Suprapubic skin (tissue), 4 donors: ENCODE results near the gene BRAT1. TPM values are rescaled to one million over a fixed set of nuclear protein-coding genes. Genes with fewer than 3 reads are reported as not detected.

Experiments used
- DNase-seq, 2 donors: peaks; one replicate each; pipeline ENCODE4 v3.0.0-alpha.2; 2019; ENCODE audit warnings: low spot score in 2 of 2
- H3K27ac ChIP-seq: fragments of 200-600 bp; sonication (generic); one replicate; pipeline ENCODE4 v1.5.1; 2019
- H3K27me3 ChIP-seq: fragments of 200-600 bp; sonication (generic); one replicate; pipeline ENCODE4 v1.5.1; 2019
- H3K36me3 ChIP-seq: fragments of 200-600 bp; sonication (generic); one replicate; pipeline ENCODE4 v1.5.1; 2019
- H3K4me1 ChIP-seq: fragments of 200-600 bp; sonication (generic); one replicate; pipeline ENCODE4 v1.5.1; 2019
- H3K4me3 ChIP-seq: fragments of 200-600 bp; sonication (generic); one replicate; pipeline ENCODE4 v1.5.1; 2019; ENCODE audit warnings: mild to moderate bottlenecking
- H3K9me3 ChIP-seq: fragments of 200-600 bp; sonication (generic); one replicate; pipeline ENCODE4 v1.5.1; 2019
- CTCF ChIP-seq, 2 donors: fragments of 200-600 bp in 1 of 2; fragments of 450-650 bp in 1 of 2; sonication (generic) in 1 of 2; IDR thresholded peaks; one replicate each; pipeline ENCODE4 v1.5.1; 2016 to 2019; ENCODE audit warnings: antibody characterized with exemption in 2 of 2, mild to moderate bottlenecking in 1 of 2, moderate library complexity in 1 of 2
- EP300 ChIP-seq: sonication (generic); formaldehyde crosslinking; IDR thresholded peaks from one replicate; pipeline ENCODE4 v1.6.1; 2017; ENCODE audit warnings: antibody characterized with exemption
- POLR2A ChIP-seq, 2 donors: fragments of 450-650 bp; IDR thresholded peaks; one replicate each; pipeline ENCODE4 v1.6.1; 2017; ENCODE audit warnings: antibody characterized with exemption in 2 of 2, mild to moderate bottlenecking in 2 of 2, moderate library complexity in 2 of 2
- POLR2AphosphoS5 ChIP-seq, 3 donors: sonication (generic); formaldehyde crosslinking; IDR thresholded peaks; one replicate each; pipeline ENCODE4 v1.6.1; 2017; ENCODE audit warnings: antibody characterized with exemption in 3 of 3
- WGBS: methylation state at CpG from one replicate; pipeline ENCODE4 v1.1.5; 2018; 5-methylcytosine and 5-hydroxymethylcytosine counted together
- total RNA-seq, 4 donors: library from RNA; depleted of rRNA; stranded (reverse); fragments of >200 nt; gene quantifications; one replicate each; pipeline ENCODE4 v1.1.0, GENCODE V29; 2016

The BRAT1 gene
- total RNA-seq, 4 donors from 2014 or later = 51.5 to 79.3 (median 63.3) TPM

DNA sequence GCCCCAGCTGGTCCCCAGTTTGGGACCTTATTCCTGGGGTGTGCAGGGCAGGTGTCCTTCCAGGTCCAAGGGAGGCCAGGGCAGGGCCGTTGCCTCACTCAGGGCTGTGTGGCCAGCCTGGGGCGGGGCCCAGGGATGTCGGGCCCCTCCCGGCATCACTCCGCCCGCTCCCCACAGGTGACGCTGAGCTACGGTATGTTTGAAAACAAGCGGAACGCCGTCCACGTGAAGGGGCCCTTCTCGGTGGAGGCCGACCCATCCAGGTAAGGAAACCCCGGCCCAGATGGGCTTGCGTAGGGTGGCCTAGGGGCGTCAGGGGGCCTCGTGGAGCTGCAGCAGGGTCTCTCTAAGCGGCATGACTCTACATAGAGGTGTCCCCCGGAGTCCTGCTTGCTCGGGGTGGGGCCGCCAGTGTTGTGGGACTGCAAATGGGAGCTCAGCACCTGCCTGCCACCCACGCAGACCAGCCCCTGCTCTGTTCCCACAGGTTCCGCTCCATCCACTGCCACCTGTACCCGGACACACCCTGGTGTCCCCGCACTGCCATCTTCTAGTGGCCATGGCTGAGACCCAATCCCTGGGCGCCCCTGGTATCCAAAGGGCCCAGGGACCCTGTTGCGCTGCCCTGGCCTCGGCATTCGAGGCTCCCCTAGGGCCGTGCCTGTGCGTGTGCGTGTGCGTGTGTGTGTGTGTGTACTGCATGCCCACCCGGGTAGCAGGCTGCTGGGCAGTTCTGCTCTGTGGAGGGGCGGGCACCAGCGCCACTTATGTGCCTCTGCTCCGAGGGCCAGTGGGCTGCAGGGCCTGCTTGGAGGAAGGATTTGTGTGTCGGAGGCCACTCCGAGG is 28.4 kb downstream of the BRAT1 start:
- TF ChIP-seq EP300 = no peak
- TF ChIP-seq POLR2AphosphoS5 (IDR thresholded peaks at IDR 0.05) = no peak
- TF ChIP-seq CTCF (IDR thresholded peaks at IDR 0.05) = no peak
- no peak for TF ChIP-seq POLR2A (IDR thresholded peaks at IDR 0.05)
- Histone ChIP-seq H3K36me3 (peaks cover 14% of the 10 kb centered on the region), H3K4me3 (no peak overlapping the region), H3K27ac (peak overlapping the region; percentile 90), H3K9me3 (no peaks in the 10 kb centered on the region), H3K27me3 (no peaks in the 10 kb centered on the region), H3K4me1 (peaks cover 100% of the 10 kb centered on the region)
- WGBS = 60% methylated on average over 14 of the region's 40 CpGs
- DNase-seq = no peak

GRCh38 chr7:2525658-2526630 is 29.4 kb downstream of the BRAT1 start:
- Histone ChIP-seq H3K9me3 (no peaks in the 10 kb centered on the region), H3K4me3 (peak overlapping the region; percentile 64), H3K27me3 (peaks cover 6% of the 10 kb centered on the region), H3K27ac (peak overlapping the region; percentile 90), H3K4me1 (peaks cover 100% of the 10 kb centered on the region), H3K36me3 (peaks cover 14% of the 10 kb centered on the region)
- 66% methylated on average over 13 of the region's 36 CpGs for WGBS
- DNase-seq = no peak
- TF ChIP-seq CTCF (IDR thresholded peaks at IDR 0.05) (no peak), POLR2A (IDR thresholded peaks at IDR 0.05) (no peak)

DNA sequence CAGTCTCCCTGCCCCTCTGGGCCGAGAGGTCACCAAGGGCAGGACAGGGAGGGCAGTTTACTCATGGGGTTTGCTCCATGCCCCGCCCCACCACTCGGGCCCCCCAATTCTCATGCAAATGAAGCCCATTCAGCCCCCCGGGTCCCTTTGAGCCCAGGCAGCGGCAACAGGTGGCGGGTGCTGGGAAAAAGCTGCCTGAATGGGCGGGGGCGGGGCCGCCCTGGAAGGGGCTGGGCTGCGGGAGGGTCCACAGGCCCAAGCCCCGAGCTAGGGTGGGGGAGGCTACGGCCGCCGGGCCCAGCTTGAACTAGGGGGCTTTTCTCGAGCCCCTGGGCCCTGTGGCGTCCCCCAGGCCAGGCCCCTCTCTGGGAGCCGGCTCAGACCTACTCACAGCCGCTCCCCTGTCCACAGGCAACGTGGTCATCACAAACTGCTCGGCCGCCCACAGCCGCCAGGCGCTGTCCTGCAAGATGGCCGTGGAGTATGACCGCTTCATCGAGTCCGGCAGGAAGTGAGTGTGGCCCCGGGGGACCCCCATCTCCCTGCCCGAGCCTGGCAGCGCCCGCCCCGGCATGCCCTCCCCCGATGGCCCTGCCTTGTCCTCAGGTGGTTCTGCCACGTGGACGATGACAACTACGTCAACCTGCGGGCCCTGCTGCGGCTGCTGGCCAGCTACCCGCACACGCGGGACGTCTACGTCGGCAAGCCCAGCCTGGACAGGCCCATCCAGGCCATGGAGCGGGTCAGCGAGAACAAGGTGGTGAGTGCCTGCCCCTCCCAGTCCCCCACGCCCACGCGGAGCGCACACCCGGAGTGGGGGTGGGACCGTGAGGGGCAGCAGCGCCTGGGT is 30.3 kb downstream of the BRAT1 start:
- DNase-seq = no peak
- Histone ChIP-seq H3K27ac (peak overlapping the region; percentile 90), H3K4me3 (peak overlapping the region; percentile 64), H3K27me3 (peaks cover 7% of the 10 kb centered on the region), H3K4me1 (peaks cover 100% of the 10 kb centered on the region), H3K9me3 (no peaks in the 10 kb centered on the region), H3K36me3 (peaks cover 14% of the 10 kb centered on the region)
- no peak for TF ChIP-seq POLR2A (IDR thresholded peaks at IDR 0.05)
- no peak for TF ChIP-seq POLR2AphosphoS5 (IDR thresholded peaks at IDR 0.05)
- no peak for TF ChIP-seq EP300
- no peak for TF ChIP-seq CTCF (IDR thresholded peaks at IDR 0.05)
- WGBS = 57% methylated on average over 7 of the region's 53 CpGs

DNA sequence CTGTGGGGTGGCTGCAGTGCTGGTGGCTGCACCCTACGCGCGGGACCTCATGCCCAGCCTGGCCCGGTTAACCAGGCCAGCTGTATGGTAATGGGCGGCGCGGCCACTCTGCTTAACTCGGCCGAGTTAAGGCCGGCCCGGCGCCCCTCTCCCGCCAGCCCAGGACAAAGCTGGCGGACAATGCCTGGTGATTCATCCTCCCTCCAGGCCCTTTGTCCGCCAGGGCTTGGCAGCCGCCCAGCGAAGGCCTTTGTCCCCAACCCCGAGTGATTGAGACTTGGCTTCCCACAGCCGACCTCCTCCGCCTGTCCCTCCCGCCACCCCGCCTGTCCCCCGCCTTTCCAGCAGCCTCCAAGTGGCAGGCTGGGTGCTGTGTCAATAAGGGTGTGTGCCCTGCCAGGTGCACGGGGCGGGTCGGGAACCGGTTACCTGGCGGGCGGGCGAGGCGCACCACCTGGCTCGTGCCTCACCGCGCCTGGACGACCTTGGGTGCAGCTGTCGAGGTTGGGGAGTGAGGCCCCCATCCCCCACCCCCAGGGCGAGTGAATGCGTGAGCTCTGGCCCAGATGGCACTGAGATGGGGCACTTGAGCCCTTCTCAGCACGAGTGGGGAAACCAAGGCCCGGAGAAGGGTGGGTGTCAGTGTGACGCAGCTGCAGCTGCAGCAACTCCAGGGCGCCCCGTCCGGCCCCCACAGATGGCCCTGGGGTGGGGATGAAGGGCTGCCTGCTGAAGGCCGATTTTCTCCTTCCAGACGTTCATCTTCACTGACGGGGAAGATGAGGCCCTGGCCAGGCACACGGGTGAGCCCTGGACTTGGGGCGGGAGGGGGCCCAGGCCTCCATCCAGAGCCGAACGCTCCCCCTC is 31.1 kb downstream of the BRAT1 start:
- no peaks in the 10 kb centered on the region for H3K9me3 ChIP-seq
- peaks cover 14% of the 10 kb centered on the region for H3K36me3 ChIP-seq
- DNase-seq = no peak
- peak overlapping the region; percentile 64 for H3K4me3 ChIP-seq
- H3K27ac ChIP-seq = peak overlapping the region; percentile 90
- H3K27me3 ChIP-seq = peaks cover 7% of the 10 kb centered on the region
- H3K4me1 ChIP-seq = peaks cover 97% of the 10 kb centered on the region
- TF ChIP-seq POLR2AphosphoS5 (IDR thresholded peaks at IDR 0.05) (peak in 2 of 3 donors; percentile 31 to 67), EP300 (no peak)
- 11% methylated on average over 10 of the region's 51 CpGs for whole genome bisulfite sequencing
